GM21381 (cell line): ENCODE results near the gene GPR63.

ENCODE experiments used
- ATAC-seq: cut with Tn5 transposase; IDR thresholded peaks from one replicate; pipeline ENCODE4 v1.9.1; 2021; ENCODE audit warnings: mild to moderate bottlenecking, moderate library complexity; ENCODE audit not compliant: unreplicated experiment

Gene GPR63

DNA sequence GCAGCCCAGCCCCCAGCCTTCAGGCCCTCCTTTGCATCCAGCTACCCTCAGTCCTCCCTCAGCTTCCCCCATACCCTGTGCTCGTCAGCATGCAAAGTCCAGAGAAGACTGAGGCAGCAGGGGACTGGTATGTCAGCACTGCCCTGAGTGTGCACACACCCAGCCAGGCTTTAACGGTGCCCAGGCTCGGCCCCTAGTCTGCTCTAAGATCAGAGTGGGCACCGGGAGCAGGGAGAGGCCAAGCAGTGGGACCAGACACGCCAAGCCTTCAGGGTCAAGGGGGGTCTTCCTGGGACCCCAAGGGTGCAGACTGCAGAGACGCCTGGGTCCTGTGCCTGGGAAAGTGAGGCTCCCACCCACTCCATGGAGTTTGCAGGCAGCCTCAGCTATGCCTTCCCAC, 74.7 kb downstream of the GPR63 start:
- ATAC-seq: no peak

DNA sequence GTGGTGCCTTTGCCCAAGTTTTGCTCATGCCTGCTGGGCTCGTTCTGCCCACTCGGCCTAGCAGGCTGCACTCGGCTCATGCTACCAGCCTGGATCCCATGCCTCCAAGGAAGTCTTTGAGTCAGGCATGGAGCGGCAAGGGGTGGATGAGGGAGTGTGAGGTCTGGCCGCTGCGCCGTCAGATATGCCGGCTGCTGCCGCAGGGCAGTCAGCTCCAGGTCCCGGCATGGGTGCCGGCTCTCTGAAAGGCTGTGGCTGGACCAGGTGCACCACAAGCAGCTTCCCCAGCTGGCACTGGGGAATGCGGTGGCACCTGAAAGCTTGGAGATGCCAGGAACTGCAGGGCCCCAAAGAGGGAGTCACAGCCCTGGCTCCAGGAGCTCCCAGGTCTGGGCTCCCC, 75.5 kb downstream of the GPR63 start:
- ATAC-seq: no peak

DNA sequence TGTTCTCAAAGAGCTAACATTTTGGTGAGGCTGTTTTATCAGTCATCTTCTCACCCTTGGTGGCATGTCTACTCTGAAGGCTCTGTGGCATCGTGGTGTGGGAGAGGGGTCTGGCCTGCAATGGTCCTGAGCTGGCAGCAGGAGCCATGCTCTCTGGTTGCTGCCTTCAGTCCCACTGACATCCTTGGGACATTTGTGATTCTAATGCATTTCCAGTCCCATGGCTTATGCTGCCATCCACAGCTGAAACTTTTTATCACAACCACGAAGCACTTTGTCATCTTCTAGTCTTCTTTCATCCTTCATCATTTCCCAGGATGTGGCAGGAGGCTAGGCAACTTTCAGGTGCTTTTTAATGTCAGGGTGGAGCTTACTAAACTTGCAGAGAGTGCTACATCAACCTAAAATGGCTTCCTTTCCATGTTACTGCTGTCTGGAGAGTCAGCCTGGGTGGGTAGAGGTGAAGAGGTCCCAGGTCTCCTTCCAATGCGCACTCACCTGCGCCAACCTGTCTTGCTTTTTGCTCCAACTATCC, 77.1 kb downstream of the GPR63 start:
- no peak for ATAC-seq

DNA sequence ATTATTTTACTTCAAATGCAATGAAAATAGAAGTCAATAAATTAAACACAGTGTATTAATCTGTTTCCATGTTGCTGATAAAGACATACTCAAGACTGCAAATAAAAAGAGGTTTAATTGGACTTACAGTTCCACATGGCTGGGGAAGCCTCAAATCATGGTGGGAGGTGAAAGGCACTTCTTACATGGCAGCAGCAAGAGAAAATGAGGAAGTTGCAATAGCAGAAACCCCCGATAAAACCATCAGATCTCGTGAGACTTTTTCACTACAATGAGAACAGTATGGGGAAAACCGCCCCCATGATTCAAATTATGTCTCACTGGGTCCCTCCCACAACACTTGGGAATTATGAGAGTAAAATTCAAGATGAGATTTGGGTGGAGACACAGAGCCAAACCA, 82.2 kb downstream of the GPR63 start:
- no peak for ATAC-seq

DNA sequence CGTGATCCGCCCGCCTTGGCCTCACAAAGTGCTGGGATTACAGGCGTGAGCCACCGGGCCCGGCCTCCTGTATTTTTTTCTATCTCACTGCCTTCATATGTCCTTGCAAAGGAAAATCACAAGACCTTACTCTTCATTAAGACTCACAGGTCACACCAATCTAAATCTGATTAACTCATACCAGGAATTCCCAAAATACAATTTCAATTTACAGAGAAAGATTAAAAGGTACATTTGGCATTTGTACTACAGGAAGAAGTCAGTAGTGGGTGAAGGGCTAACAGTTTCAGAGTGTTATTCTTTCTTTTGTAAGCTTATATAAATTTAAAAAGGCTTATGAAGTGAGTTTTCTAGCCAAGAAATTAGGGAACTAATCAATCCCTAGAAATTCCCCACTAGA, 87.4 kb downstream of the GPR63 start:
- no peak for ATAC-seq
